K562 (cell line): ENCODE results near the gene ZNF493. TPM values are rescaled to one million over a fixed set of nuclear protein-coding genes. Genes with fewer than 3 reads are reported as not detected.

Experiments
- ATAC-seq: fragments of 200-7000 bp; cut with Tn5 transposase; 3 replicates; pipeline ENCODE4 v1.9.1; 2020; ENCODE audit warnings: moderate library complexity
- BruUV-seq: library from RNA; stranded (reverse); fragments of 400-500 nt; replicated peaks from 2 replicates; lab custom pipeline; 2021; lab: Mats Ljungman, UMichigan
- CTCF ChIA-PET: fragments of 300-600 bp; formaldehyde crosslinking; extraction: SDS; loops from one replicate; lab custom pipeline; 2021; ENCODE audit warnings: low intra/inter-chr PET ratio; lab: Yijun Ruan, JAX
- POLR2A ChIA-PET: fragments of 300-600, 350-650 bp; sonication (Branson Sonifier 250); formaldehyde crosslinking; extraction: SDS; loops from one replicate; lab custom pipeline; 2021; ENCODE audit warnings: antibody characterized with exemption, inconsistent platforms; lab: Yijun Ruan, JAX
- DNase-seq, 4 experiments: peaks; one replicate each; pipeline versions ENCODE4 v3.0.0 to v3.0.0-alpha.2; 2011 to 2018; ENCODE audit warnings: low spot score in 3 of 4, mixed read lengths in 3 of 4; ENCODE audit errors: extremely low read depth in 1 of 4
- FAIRE-seq: peaks from 2 replicates; lab custom pipeline; 2011; peaks lifted over from hg19 to GRCh38; lab: Jason Lieb, UNC
- H2AFZ ChIP-seq: 2 replicates; pipeline ENCODE4 v1.6.0; 2011; ENCODE audit warnings: low read depth, low read length, control low read depth, inconsistent platforms
- H3K27ac ChIP-seq: fragments of 200-600 bp; 3 replicates; pipeline ENCODE4 v1.8.0; 2011; ENCODE audit warnings: low read depth, mild to moderate bottlenecking, control low read depth, inconsistent platforms, low read length, moderate library complexity, mixed read lengths; ENCODE audit errors: extremely low read depth
- H3K27me3 ChIP-seq, 2 experiments: fragments of 300-600 bp in 1 of 2; 2 replicates in 1 of 2; 3 replicates in 1 of 2; pipeline versions ENCODE4 v1.6.0 to v1.8.0; 2011; ENCODE audit warnings: inconsistent platforms in 2 of 2, low read length in 2 of 2, mild to moderate bottlenecking in 1 of 2, mixed read lengths in 1 of 2, moderate library complexity in 1 of 2; ENCODE audit not compliant: control insufficient read depth in 2 of 2, insufficient read depth in 2 of 2
- H3K36me3 ChIP-seq: fragments of 300-600 bp; 3 replicates; pipeline ENCODE4 v1.8.0; 2011; ENCODE audit warnings: mild to moderate bottlenecking, low read length, inconsistent platforms; ENCODE audit not compliant: control insufficient read depth, insufficient read depth
- H3K4me1 ChIP-seq, 2 experiments: fragments of 200-600 bp in 1 of 2; replicated peaks in 1 of 2; 2 replicates in 1 of 2; 3 replicates in 1 of 2; pipeline versions ENCODE4 v1.5.1 to v1.8.0; 2011; ENCODE audit warnings: inconsistent platforms in 2 of 2, low read length in 2 of 2, mild to moderate bottlenecking in 1 of 2, mixed read lengths in 1 of 2, moderate library complexity in 1 of 2; ENCODE audit not compliant: control insufficient read depth in 2 of 2, insufficient read depth in 2 of 2
- H3K4me2 ChIP-seq: 2 replicates; pipeline ENCODE4 v1.6.1; 2011; ENCODE audit warnings: low read length, control low read depth, inconsistent platforms, mixed read lengths; ENCODE audit not compliant: insufficient read depth
- H3K4me3 ChIP-seq: fragments of 200-600 bp; sonication (generic), shearing (Covaris generic); 2 replicates; pipeline ENCODE4 v1.5.1; 2016; ENCODE audit warnings: control low read depth, inconsistent platforms
- H3K79me2 ChIP-seq: fragments of 200-600 bp; 3 replicates; pipeline ENCODE4 v1.8.0; 2011; ENCODE audit warnings: low read length, inconsistent platforms; ENCODE audit not compliant: control insufficient read depth, insufficient read depth
- H3K9ac ChIP-seq, 2 experiments: 2 replicates each; pipeline versions ENCODE4 v1.6.0 to v1.6.1; 2011; ENCODE audit warnings: low read depth in 2 of 2, low read length in 2 of 2, control low read depth in 1 of 2, inconsistent platforms in 1 of 2, mild to moderate bottlenecking in 1 of 2, mixed read lengths in 1 of 2; ENCODE audit not compliant: insufficient read depth in 1 of 2
- H3K9me1 ChIP-seq: one replicate; pipeline ENCODE4 v1.6.0; 2011; ENCODE audit warnings: inconsistent platforms, mild to moderate bottlenecking, low read length, moderate library complexity; ENCODE audit not compliant: control insufficient read depth, insufficient read depth
- H3K9me3 ChIP-seq: replicated peaks from 2 replicates; pipeline ENCODE4 v1.5.1; 2011; ENCODE audit warnings: low read depth, low read length, inconsistent platforms; ENCODE audit not compliant: control insufficient read depth, insufficient read depth
- H4K20me1 ChIP-seq: replicated peaks from 2 replicates; pipeline ENCODE4 v1.6.1; 2011; ENCODE audit warnings: low read length, inconsistent platforms, mixed read lengths; ENCODE audit not compliant: control insufficient read depth, insufficient read depth
- BCL6 ChIP-seq: fragments of 250-450 bp; sonication (Bioruptor Pico); IDR thresholded peaks from 2 replicates; pipeline ENCODE4 v1.4.0; 2020
- CCNT2 ChIP-seq: IDR thresholded peaks from 2 replicates; pipeline ENCODE4 v1.6.1; 2011; ENCODE audit warnings: borderline replicate concordance, low read depth, mild to moderate bottlenecking, moderate library complexity, mixed read lengths, low read length; ENCODE audit not compliant: insufficient read length; ENCODE audit errors: extremely low read depth
- EP400 ChIP-seq: fragments of 450-650 bp; IDR thresholded peaks from 2 replicates; pipeline ENCODE4 v1.6.1; 2017; ENCODE audit warnings: antibody characterized with exemption, mild to moderate bottlenecking, moderate library complexity
- ERF ChIP-seq: fragments of 450-650 bp; formaldehyde crosslinking; IDR thresholded peaks from 2 replicates; pipeline ENCODE4 v1.4.0; 2020; ENCODE audit warnings: mild to moderate bottlenecking, mixed read lengths
- HNRNPL ChIP-seq: fragments of 200-400 bp; formaldehyde crosslinking; IDR thresholded peaks from 2 replicates; pipeline ENCODE4 v1.6.1; 2017; ENCODE audit warnings: low read depth, mild to moderate bottlenecking, low read length
- IFI16 ChIP-seq: fragments of 250-450 bp; sonication (Bioruptor Pico); IDR thresholded peaks from 2 replicates; pipeline ENCODE4 v2.1.2; 2022; ENCODE audit warnings: mild to moderate bottlenecking, inconsistent platforms
- JUNB ChIP-seq: fragments of 450-650 bp; formaldehyde crosslinking; conservative IDR thresholded peaks from 2 replicates; pipeline ENCODE4 v1.4.0; 2020; ENCODE audit warnings: mild to moderate bottlenecking
- KLF13 ChIP-seq: fragments of 450-650 bp; IDR thresholded peaks from 2 replicates; pipeline ENCODE4 v1.6.1; 2016; ENCODE audit warnings: missing genetic modification characterization, low read depth, mild to moderate bottlenecking, missing compliant biosample characterization, moderate library complexity, borderline replicate concordance
- NEUROD1 ChIP-seq: fragments of 150-350 bp; IDR thresholded peaks from 2 replicates; pipeline ENCODE4 v1.6.1; 2014; ENCODE audit warnings: borderline replicate concordance, low read length, low read depth; ENCODE audit not compliant: partially characterized antibody
- NFYB ChIP-seq: IDR thresholded peaks from 2 replicates; pipeline ENCODE4 v1.6.1; 2011; ENCODE audit warnings: mild to moderate bottlenecking, moderate library complexity; ENCODE audit not compliant: insufficient read length; ENCODE audit errors: extremely low read depth
- NR3C1 ChIP-seq: sonication (generic); formaldehyde crosslinking; IDR thresholded peaks from 2 replicates; pipeline ENCODE4 v1.8.1; 2022; ENCODE audit warnings: missing genetic modification reagents
- POLR2A ChIP-seq: fragments of 450-650 bp; conservative IDR thresholded peaks from 2 replicates; pipeline ENCODE4 v1.6.1; 2016
- POLR2B ChIP-seq: fragments of 450-650 bp; IDR thresholded peaks from 2 replicates; pipeline ENCODE4 v1.6.1; 2018; ENCODE audit warnings: low read depth; ENCODE audit not compliant: partially characterized antibody
- RBM22 ChIP-seq: fragments of 200-400 bp; formaldehyde crosslinking; IDR thresholded peaks from 2 replicates; pipeline ENCODE4 v1.6.1; 2018; ENCODE audit warnings: low read length, low read depth; ENCODE audit not compliant: poor library complexity, severe bottlenecking
- SP2 ChIP-seq: IDR thresholded peaks from 2 replicates; pipeline ENCODE4 v1.6.1; 2011; ENCODE audit warnings: mild to moderate bottlenecking, low read depth, low read length, moderate library complexity; ENCODE audit not compliant: poor library complexity, severe bottlenecking; ENCODE audit errors: extremely low read depth
- SUPT5H ChIP-seq: fragments of 450-650 bp; IDR thresholded peaks from 2 replicates; pipeline ENCODE4 v1.6.1; 2016
- TFAM ChIP-seq: fragments of 250-450 bp; sonication (Bioruptor Pico); conservative IDR thresholded peaks from 2 replicates; pipeline ENCODE4 v1.5.0; 2021; ENCODE audit warnings: mild to moderate bottlenecking, moderate library complexity
- VEZF1 ChIP-seq: fragments of 200-800 bp; sonication (Bioruptor generic); IDR thresholded peaks from 2 replicates; pipeline ENCODE4 v1.6.1; 2017; ENCODE audit warnings: missing genetic modification characterization, missing compliant biosample characterization
- ZBED1 ChIP-seq: IDR thresholded peaks from 2 replicates; pipeline ENCODE4 v1.6.1; 2014
- ZFPM2 ChIP-seq: fragments of 250-450 bp; sonication (Bioruptor Pico); IDR thresholded peaks from 2 replicates; pipeline ENCODE4 v1.5.1; 2022; ENCODE audit warnings: mild to moderate bottlenecking
- ZNF165 ChIP-seq: fragments of 250-450 bp; sonication (Bioruptor Pico); IDR thresholded peaks from 2 replicates; pipeline ENCODE4 v1.4.0; 2020; ENCODE audit warnings: borderline replicate concordance
- ZNF277 ChIP-seq: fragments of 250-450 bp; sonication (Bioruptor Pico); IDR thresholded peaks from 2 replicates; pipeline ENCODE4 v1.8.0; 2022; ENCODE audit warnings: inconsistent platforms, mild to moderate bottlenecking, moderate library complexity, borderline replicate concordance
- ZNF316 ChIP-seq: fragments of 450-650 bp; IDR thresholded peaks from 2 replicates; pipeline ENCODE4 v1.6.1; 2016
- WGBS: fragments of 100-300 bp; shearing (Covaris generic); methylation state at CpG from one replicate; pipeline ENCODE4 v1.1.6; 2016; ENCODE audit warnings: low coverage, mixed read lengths; ENCODE audit not compliant: insufficient coverage; ENCODE audit errors: missing lambda C conversion rate; 5-methylcytosine and 5-hydroxymethylcytosine counted together
- in situ Hi-C: fragments of 300-500 bp; cut with MboI; formaldehyde crosslinking; loops from 4 replicates; pipeline ENCODE4 v1.15.0; 2018; ENCODE audit warnings: inconsistent platforms, mixed read lengths
- intact Hi-C: fragments of 100-400 bp; cut with micrococcal nuclease; formaldehyde crosslinking; loops from 2 replicates; pipeline ENCODE4 v1.14.2; 2022
- polyA plus RNA-seq, 8 experiments: library from polyadenylated mRNA; depleted of rRNA in 4 of 8; stranded (reverse) in 5 of 8; unstranded in 3 of 8; fragments of >200 nt; fragmentation: Nextera tagmentation in 2 of 8; fragmentation: Illumina TruSeq in 1 of 8; extraction: Ambion mirVana in 2 of 8; extraction: Trizol in 1 of 8; gene quantifications; 2 replicates each; pipeline versions ENCODE4 v1.2.1 to v1.2.3, GENCODE V29; 2011 to 2014; ENCODE audit warnings: inconsistent platforms in 1 of 8, missing spikeins in 1 of 8
- total RNA-seq, 7 experiments: library from RNA; depleted of rRNA in 6 of 7; stranded (reverse); fragments of >200 nt in 6 of 7; fragmentation: Illumina TruSeq in 2 of 7; extraction: Trizol in 2 of 7; gene quantifications; 2 replicates each; pipeline versions ENCODE4 v1.2.1 to v1.2.3, GENCODE V29; 2011 to 2021; ENCODE audit warnings: low replicate concordance in 1 of 7

The ZNF493 gene
- total and polyA plus RNA-seq, 9 of the 15 experiments (the other 6 are each of a cell fraction or from before 2014, with no cell fraction given), result 5.0 to 18.6 (median 12.2) TPM

- 46% methylated on average over 33 of the region's 38 CpGs for WGBS
- Histone ChIP-seq H3K36me3 (no peaks in the 10 kb centered on the region), H3K9me3 (no peaks in the 10 kb centered on the region; the same call in 1 of the 2 replicates), H2AFZ (peak overlapping the region; percentile 28), H3K4me2 (peak overlapping the region; percentile 69; the same call in 1 of the 2 replicates), H3K27me3 (no peaks in the 10 kb centered on the region), H3K27ac (peak overlapping the region; percentile 73), H3K4me1 (peaks cover under 1 to 11% of the 10 kb centered on the region in 2 experiments; a peak in 4 of 5 replicates), H4K20me1 (no peaks in the 10 kb centered on the region), H3K9me1 (no peaks in the 10 kb centered on the region), H3K4me3 (peak overlapping the region; percentile 61), H3K9ac (peak overlapping the region; percentile 66 to 91), H3K79me2 (peaks cover 45% of the 10 kb centered on the region)
- POLR2A ChIA-PET, result interaction anchor here (1.0 kb wide), 2 partner anchors 11 to 300 kb away, joined by 4 read pairs; no protein-coding TSS in a partner anchor
- in situ Hi-C loops, result no loop called here
- CTCF ChIA-PET, result no interaction called here
- intact Hi-C loops, result loop anchor here (5.0 kb wide), 1 partner anchor 139 kb away; no protein-coding TSS in a partner anchor
- ATAC-seq (peak; percentile 92), DNase-seq (peak; percentile 74 to 89 (median 80)), FAIRE-seq (peak; percentile 86)
- BruUV-seq, result TSS peak; percentile 83
- TF ChIP-seq ZNF165 (CRISPR knock-in tag) (no peak), HNRNPL (no peak), POLR2B (peak; percentile 41), NR3C1 (CRISPR knock-in tag) (no peak), EP400 (no peak), ERF (CRISPR knock-in tag) (no peak), TFAM (CRISPR knock-in tag) (no peak), NEUROD1 (no peak), ZNF316 (no peak), IFI16 (CRISPR knock-in tag) (no peak), JUNB (CRISPR knock-in tag) (no peak), BCL6 (CRISPR knock-in tag) (no peak), SUPT5H (peak; percentile 55), SP2 (no peak), ZBED1 (no peak), NFYB (peak; percentile 22), VEZF1 (CRISPR knock-in tag) (no peak), CCNT2 (no peak), KLF13 (tag) (no peak), POLR2A (peak; percentile 70), ZNF277 (CRISPR knock-in tag) (no peak), RBM22 (no peak), ZFPM2 (no peak)
These were observed 66.6 kb downstream of the ZNF493 start for GRCh38 chr19:21463449-21464105.
